ENCODE measurements around the gene LHFPL2.

GRCh38 chr5:78586251-78586650, 62.3 kb downstream of the LHFPL2 start:
- TF ChIP-seq CTCF (IDR thresholded peaks at IDR 0.05) (no peak), POLR2A (IDR thresholded peaks at IDR 0.05) (no peak)

Data from testis (tissue), 2 donors.